Parathyroid adenoma (tissue), 2 donors: ENCODE measurements around the gene POLE.

Experiments
- H2AFZ ChIP-seq: fragments of 300-600 bp; sonication (generic); one replicate; pipeline ENCODE4 v1.7.0; 2017; ENCODE audit warnings: antibody characterized with exemption, mild to moderate bottlenecking
- H3K27ac ChIP-seq: fragments of 300-600 bp; sonication (generic); one replicate; pipeline ENCODE4 v1.7.0; 2017
- H3K27me3 ChIP-seq: fragments of 300-600 bp; sonication (generic); one replicate; pipeline ENCODE4 v1.7.0; 2017; ENCODE audit warnings: low read length; ENCODE audit not compliant: control insufficient read depth, insufficient read depth
- H3K36me3 ChIP-seq: fragments of 300-600 bp; sonication (generic); one replicate; pipeline ENCODE4 v1.7.0; 2017; ENCODE audit warnings: low read length; ENCODE audit not compliant: control insufficient read depth, insufficient read depth
- H3K4me1 ChIP-seq: fragments of 300-600 bp; sonication (generic); one replicate; pipeline ENCODE4 v1.7.0; 2017; ENCODE audit warnings: control low read depth
- H3K4me2 ChIP-seq: fragments of 300-600 bp; sonication (generic); one replicate; pipeline ENCODE4 v1.7.0; 2017; ENCODE audit warnings: low read length
- H3K4me3 ChIP-seq: fragments of 300-600 bp; sonication (generic); one replicate; pipeline ENCODE4 v1.7.0; 2017; ENCODE audit warnings: low read depth, low read length
- H3K79me2 ChIP-seq: fragments of 300-600 bp; sonication (generic); one replicate; pipeline ENCODE4 v1.7.0; 2017; ENCODE audit warnings: control low read depth
- H3K9ac ChIP-seq: fragments of 300-600 bp; sonication (generic); one replicate; pipeline ENCODE4 v1.7.0; 2017; ENCODE audit warnings: mild to moderate bottlenecking
- H3K9me3 ChIP-seq: fragments of 300-600 bp; sonication (generic); one replicate; pipeline ENCODE4 v1.7.0; 2017; ENCODE audit warnings: low read length; ENCODE audit not compliant: control insufficient read depth
- CTCF ChIP-seq: fragments of 300-600 bp; sonication (generic); IDR thresholded peaks from one replicate; pipeline ENCODE4 v1.7.0; 2017; ENCODE audit warnings: antibody characterized with exemption, mild to moderate bottlenecking
- donor health status: primary hyperparathyroidism.

POLE gene

GRCh38 chr12:132734206-132734605, 47.1 kb upstream of the POLE start:
- H3K4me2 ChIP-seq, result no peak overlapping the region
- no peaks in the 10 kb centered on the region for H3K27me3 ChIP-seq
- H3K79me2 ChIP-seq, result no peaks in the 10 kb centered on the region
- H3K9me3 ChIP-seq, result no peaks in the 10 kb centered on the region
- H3K27ac ChIP-seq, result no peak overlapping the region
- H2AFZ ChIP-seq, result no peak overlapping the region
- H3K36me3 ChIP-seq, result no peaks in the 10 kb centered on the region
- no peaks in the 10 kb centered on the region for H3K4me1 ChIP-seq
- TF ChIP-seq CTCF, result no peak
- no peak overlapping the region for H3K4me3 ChIP-seq
- H3K9ac ChIP-seq, result no peak overlapping the region

GRCh38 chr12:132731574-132731973, 44.4 kb upstream of the POLE start:
- no peak for TF ChIP-seq CTCF
- Histone ChIP-seq H3K9me3 (no peaks in the 10 kb centered on the region), H3K4me2 (no peak overlapping the region), H3K9ac (no peak overlapping the region), H3K36me3 (no peaks in the 10 kb centered on the region), H3K27me3 (no peaks in the 10 kb centered on the region), H2AFZ (no peak overlapping the region), H3K27ac (no peak overlapping the region), H3K4me3 (no peak overlapping the region), H3K4me1 (no peaks in the 10 kb centered on the region), H3K79me2 (no peaks in the 10 kb centered on the region)

- Histone ChIP-seq H3K4me3 (no peak overlapping the region), H3K4me2 (no peak overlapping the region), H3K27ac (no peak overlapping the region), H3K27me3 (no peaks in the 10 kb centered on the region), H3K4me1 (no peaks in the 10 kb centered on the region), H2AFZ (no peak overlapping the region), H3K9me3 (no peaks in the 10 kb centered on the region), H3K9ac (no peak overlapping the region), H3K79me2 (no peaks in the 10 kb centered on the region), H3K36me3 (no peaks in the 10 kb centered on the region)
- no peak for TF ChIP-seq CTCF
Measured at GRCh38 chr12:132730353-132730752, 43.2 kb upstream of the POLE start.

- no peaks in the 10 kb centered on the region for H3K4me1 ChIP-seq
Measured at GRCh38 chr12:132729541-132730320, 42.6 kb upstream of the POLE start.

More at GRCh38 chr12:132729541-132730320, 42.6 kb upstream of the POLE start:
- no peak overlapping the region for H3K9ac ChIP-seq
- H3K4me2 ChIP-seq, result no peak overlapping the region
- no peak overlapping the region for H3K4me3 ChIP-seq
- no peaks in the 10 kb centered on the region for H3K27me3 ChIP-seq
- no peaks in the 10 kb centered on the region for H3K9me3 ChIP-seq
- no peaks in the 10 kb centered on the region for H3K79me2 ChIP-seq
- H3K27ac ChIP-seq, result no peak overlapping the region
- H2AFZ ChIP-seq, result no peak overlapping the region
- H3K36me3 ChIP-seq, result no peaks in the 10 kb centered on the region
- TF ChIP-seq CTCF, result no peak
